ENCODE measurements around the gene CGN.

The CGN gene

DNA sequence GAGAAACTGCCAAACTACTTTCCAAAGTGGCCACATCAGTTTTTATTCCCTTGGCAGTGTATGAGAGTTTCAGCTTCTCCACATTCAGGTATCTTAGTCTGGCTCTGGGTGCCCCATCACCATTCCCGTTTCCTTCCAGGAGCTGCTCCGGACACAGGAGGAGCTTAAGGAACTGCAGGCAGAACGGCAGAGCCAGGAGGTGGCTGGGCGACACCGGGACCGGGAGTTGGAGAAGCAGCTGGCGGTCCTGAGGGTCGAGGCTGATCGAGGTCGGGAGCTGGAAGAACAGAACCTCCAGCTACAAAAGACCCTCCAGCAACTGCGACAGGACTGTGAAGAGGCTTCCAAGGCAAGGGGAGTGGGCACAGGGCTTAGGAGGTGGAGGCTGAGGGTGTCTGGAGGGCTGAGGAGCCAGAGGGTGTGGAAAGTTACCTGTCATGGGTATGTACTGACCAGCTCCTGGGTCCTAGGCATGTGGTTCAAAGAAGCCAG, 18.1 kb downstream of the CGN start:
- DNase-seq: no peak

DNA sequence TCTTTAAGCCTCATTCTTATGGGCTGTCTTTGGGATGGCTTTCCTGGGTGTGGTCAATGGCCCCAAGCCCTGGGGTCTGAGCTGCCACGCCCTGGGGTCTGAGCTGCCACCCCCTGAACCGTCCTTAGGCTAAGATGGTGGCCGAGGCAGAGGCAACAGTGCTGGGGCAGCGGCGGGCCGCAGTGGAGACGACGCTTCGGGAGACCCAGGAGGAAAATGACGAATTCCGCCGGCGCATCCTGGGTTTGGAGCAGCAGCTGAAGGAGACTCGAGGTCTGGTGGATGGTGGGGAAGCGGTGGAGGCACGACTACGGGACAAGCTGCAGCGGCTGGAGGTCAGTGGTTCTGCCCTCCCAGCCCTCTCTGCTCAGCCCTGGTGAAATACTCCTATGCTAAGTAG, 18.6 kb downstream of the CGN start:
- DNase-seq: no peak

DNA sequence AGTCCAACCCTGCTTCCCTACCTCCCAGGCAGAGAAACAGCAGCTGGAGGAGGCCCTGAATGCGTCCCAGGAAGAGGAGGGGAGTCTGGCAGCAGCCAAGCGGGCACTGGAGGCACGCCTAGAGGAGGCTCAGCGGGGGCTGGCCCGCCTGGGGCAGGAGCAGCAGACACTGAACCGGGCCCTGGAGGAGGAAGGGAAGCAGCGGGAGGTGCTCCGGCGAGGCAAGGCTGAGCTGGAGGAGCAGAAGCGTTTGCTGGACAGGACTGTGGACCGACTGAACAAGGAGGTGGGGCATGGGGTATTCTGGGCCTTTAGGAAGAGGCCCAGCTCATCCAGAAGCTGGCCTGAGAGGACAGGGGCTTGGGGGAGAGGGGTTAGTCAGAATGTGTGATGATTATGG, 19.3 kb downstream of the CGN start:
- no peak for DNase-seq

DNA sequence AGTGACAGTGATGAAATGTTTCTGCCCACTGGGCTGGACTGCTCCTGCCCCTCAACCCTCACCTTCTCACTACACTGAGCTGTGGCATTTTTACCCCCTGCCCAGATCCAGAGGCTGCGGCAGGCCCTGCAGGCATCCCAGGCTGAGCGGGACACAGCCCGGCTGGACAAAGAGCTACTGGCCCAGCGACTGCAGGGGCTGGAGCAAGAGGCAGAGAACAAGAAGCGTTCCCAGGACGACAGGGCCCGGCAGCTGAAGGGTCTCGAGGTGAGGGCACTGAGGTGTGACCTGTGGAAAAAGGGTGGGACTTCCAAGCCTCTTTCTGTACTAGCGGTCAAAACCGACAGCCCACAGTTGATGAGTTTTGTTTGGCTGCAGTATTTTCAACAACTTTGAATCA, 22.7 kb downstream of the CGN start:
- no peak for DNase-seq

DNA sequence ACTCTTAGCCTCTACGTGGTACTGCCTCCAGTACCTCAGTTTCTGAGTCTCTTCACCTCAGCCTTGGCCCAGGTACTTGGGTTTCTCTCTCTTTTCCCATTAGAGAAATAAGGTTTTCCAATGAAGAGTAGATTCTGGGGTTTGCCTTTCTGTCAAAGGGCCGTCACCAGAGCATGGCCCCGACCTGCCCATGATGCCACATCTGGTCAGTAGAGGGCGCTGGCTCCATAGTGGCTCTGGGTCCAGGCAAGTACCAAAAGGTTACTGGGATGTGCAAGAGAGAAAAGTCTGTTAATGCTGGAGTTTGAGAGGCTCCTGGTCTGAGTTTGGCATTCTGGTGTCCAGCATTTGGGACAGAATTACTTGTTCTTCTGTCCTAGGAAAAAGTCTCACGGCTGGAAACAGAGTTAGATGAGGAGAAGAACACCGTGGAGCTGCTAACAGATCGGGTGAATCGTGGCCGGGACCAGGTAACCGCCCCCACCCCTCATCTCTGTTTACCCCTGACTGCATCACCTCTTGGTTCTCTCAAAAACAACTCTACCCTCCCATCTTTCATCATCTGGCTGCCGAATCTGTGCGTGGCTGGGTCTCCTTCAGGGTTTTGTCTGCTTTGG, 23.6 kb downstream of the CGN start:
- peak; percentile 38 for DNase-seq

DNA sequence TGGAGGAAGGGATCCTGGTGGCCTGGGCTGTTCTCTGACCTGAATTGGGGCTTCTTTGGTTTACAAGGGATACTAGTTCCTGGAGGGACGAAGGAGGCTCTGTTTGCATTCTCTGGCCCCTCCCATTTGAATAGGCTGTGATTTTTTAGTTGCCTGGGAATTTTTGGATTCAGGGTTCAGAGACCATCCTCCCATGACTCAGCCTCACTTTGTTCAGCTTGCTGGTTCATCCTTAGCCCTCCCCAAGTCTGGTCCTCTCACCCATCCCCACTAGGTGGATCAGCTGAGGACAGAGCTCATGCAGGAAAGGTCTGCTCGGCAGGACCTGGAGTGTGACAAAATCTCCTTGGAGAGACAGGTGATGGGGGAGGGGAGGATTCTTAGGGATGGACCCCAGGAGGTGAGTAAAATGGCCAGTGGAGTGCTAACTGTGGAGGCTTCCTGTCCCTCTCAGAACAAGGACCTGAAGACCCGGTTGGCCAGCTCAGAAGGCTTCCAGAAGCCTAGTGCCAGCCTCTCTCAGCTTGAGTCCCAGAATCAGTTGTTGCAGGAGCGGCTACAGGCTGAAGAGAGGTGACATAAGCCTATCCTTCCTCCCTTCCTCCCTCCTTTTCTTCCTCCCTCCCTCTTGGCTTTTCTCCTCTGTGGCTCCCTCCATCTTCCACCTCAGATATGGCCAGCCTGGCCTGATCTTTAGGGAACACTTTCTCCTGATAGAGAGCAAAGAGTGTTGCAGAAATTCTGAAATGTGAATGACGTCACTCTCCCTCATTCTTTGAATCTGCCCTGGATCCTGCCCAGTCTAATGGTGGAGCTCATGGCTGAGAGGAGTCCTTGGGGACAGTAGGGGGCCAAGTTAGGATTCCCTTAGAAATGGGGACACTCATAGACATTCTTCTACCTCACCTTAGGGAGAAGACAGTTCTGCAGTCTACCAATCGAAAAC, 24.4 kb downstream of the CGN start:
- DNase-seq: no peak

DNA sequence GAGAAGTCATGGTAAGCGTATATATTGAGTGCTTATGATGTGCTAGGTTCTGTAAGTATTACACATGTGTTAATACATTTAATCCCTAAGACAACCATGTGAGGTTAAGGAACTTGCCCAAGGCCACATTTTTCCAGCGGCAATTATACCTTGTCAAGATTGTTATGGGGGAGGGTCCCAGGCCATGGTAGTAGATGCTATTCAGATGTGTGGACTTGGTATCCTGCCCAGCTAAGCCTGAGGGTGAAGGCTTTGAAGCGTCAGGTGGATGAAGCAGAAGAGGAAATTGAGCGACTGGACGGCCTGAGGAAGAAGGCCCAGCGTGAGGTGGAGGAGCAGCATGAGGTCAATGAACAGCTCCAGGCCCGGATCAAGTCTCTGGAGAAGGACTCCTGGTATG, 25.3 kb downstream of the CGN start:
- no peak for DNase-seq

DNA sequence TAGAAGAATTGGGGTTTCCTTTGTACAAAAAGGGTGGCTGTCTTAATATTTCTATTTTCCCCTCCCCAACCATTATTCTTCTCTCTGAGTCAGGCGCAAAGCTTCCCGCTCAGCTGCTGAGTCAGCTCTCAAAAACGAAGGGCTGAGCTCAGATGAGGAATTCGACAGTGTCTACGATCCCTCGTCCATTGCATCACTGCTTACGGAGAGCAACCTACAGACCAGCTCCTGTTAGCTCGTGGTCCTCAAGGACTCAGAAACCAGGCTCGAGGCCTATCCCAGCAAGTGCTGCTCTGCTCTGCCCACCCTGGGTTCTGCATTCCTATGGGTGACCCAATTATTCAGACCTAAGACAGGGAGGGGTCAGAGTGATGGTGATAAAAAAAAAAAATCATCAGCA, 25.9 kb downstream of the CGN start:
- no peak for DNase-seq

DNA sequence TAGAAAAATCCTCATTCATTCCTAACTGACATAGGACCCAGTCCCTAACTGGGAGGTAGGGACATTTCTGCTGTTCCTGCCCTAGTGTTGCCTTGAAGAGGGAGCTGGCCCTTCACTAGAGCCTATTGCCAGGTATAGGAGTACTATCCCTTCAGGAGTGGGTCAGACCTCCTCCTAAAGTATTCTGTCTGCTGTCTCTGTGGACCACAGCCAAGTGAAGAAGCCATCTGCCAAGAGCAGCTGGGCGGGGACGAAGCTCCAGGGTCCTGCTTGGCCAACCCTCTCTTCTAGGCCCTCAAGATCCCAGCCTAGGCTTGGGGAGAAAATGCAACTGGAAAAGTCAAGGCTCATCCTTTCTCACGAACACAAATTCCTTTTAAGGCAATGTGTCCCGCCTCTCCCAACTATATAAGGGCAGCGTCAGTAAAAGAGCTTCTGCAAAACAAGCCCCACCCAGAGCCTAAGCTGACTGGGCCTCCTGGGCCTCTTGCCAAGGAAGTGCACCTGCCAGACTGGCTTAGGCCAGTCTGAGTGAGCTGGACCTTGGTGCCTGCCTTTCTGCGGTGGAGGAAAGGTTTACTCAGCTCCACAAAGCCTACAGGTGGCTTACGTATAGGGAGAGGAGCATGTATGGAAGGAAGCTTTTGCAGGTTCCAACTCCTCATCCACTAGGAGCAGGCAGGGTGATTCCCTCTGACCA, 28.3 kb downstream of the CGN start:
- DNase-seq: peak; percentile 85

DNA sequence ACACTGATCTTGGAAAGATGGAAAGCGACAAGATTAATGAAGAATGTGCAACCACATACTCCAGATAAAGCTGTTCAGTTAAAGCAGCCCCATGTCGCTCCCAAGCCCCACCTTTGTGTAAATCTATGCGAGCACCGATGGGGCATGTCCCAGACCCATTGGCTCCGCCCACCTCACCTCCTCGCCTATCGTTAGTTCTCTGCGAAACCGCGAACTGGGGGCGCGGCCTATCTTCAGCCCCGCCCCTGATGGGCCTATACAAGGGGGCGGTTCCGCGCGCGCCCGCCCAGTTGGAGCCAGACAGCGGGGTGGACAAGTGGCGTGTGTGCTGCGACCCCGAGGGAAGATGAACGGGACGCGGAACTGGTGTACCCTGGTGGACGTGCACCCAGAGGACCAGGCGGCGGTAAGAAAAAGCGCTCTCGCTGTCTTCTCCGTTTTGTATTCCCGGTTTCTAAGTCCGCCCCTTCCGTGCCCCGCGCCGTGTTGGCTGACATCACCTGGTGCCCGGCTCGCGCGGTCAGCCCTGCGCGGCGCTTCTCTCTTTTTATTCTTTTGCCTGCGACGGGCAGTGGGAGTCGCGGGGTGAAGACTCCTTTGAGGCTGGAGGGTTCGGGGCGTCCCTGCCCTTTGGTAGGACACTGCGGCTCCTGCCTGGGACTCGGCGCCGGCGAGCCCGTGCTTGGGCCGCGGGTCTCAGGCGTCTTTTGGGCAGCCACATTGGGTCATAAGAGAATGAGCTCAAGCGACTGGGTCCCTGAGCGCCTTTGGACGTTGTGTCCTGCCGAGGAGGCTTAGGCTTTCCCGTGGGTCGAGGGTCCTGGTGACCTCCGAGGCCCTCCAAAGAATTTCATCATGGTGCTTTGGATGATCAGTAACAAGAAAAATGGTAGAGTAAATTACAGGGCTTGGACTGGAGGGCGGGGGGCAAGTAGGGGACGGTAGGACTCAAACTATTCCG, 29.1 kb downstream of the CGN start, which contains the start of gene TUFT1:
TUFT1 (plus strand) TSS at position 289 of the 961 bp plus-strand sequence; CDS start at position 347, 58 bp downstream.
- DNase-seq: peak; percentile 83

DNA sequence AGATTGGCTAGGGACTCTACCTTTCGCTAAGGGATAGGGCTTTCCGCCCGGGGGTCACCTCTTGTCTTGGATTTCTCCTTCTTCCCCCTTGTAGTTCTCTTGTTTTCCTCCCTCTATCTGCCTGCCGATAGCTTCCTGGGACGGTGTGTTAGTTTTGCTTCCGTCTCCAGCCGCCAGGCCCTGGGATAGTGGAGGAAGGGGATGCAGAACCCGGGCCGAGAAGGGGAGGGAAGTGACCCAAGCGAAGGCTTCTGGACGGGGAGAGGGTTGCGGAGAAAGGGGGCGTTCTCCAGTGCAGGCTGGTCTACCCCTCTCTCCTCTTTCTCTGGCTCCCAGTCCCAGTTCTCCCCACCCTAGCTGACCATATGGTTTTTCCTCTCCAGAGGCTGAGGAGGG, 29.8 kb downstream of the CGN start:
- no peak for DNase-seq

DNA sequence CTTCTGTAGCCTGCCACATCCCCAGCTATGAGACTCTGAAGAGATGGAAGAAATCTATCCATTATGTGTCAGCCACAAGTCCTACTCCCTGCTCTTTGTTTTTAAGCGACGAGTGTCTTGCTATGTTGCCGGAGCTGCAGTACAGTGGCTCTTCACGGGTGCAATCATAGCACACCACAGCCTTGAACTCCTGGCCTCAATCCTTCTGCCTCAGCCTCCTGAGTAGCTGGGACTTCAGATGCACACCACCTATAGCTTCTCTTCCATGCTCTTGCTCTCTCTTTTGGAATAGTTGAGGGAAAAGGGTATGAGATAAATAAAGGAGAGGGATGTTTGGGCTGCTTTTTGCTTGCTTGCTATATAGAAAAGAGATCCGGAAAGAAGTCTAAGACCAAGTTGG, 30.6 kb downstream of the CGN start:
- DNase-seq: no peak

DNA sequence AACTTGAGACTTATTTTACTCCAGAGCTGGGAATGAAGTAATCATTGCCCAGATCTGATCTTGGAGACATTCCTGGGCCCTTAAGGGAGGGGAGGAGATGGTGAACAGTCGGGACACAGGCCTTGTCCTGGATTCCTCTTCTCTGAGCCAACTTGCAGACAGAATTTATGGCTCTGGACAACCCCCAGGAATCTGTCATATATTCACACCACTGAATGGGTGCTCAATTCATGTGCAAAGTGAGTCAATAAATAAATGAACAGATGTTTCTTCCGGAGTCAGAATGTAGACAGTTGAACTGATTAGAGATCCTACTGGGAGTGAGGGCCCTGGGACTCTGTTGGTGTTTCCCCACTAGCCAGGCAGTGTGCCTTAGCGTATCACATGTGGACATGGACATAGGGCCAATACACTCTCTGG, 31.5 kb downstream of the CGN start:
- DNase-seq: no peak

DNA sequence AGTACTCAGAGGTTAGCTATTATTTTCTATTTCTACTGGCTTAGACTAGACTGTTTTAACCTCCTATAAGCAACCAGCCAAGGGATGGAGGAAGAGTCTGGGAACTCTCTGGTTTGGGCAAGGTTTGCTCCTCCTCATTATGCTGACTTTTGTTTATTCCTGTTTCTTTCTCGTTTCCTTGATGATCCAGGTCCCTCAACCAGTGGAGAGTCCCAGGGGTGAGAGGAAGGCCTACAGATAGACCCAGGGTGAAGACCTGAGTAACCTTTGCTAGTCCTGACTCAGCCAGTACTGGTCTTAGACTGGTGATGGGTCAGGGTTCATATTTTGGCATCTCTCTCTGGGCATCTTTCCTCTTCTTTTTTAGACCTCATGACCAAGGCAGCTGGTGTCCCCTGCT, 34.4 kb downstream of the CGN start:
- no peak for DNase-seq

DNA sequence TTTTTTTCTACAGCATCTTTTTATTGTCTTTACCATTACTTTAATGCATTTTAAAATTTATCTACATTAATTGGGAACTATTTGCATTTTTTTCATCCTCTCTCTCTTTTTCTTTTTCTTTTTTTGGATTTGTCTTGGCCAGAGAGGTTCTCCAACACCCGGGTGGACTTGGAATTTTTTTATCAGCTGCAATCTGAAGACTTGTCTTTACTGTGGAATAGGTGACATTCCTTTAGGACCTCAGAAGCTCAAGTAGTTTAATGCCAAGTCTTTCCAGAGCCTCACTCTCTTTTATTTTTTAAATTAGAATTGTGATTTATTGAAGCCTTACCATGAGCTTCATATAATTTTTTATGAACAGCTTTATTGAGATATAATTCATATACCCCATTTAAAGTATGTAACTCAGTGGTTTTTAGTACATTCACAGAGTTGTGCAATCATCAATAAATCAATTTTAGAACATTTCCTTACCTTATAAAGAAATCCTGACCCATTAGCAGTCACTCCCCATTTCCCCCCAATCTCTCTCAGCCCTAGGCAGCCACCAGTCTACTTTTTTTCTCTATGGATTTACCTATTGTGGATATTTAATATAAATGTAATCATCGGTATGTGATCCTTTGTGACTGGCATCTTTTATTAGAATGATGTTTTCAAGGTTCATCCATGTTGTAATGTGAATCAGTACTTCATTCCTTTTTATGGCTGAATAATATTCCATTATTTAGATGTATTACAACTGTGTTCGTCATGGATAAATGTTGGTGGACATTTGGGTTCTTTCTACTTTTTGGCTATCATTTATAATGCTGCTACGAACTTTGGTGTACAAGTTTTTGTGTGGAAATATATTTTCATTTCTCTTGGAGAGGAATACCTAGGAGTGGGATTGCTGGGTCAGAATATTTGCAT, 35.1 kb downstream of the CGN start:
- DNase-seq: no peak

DNA sequence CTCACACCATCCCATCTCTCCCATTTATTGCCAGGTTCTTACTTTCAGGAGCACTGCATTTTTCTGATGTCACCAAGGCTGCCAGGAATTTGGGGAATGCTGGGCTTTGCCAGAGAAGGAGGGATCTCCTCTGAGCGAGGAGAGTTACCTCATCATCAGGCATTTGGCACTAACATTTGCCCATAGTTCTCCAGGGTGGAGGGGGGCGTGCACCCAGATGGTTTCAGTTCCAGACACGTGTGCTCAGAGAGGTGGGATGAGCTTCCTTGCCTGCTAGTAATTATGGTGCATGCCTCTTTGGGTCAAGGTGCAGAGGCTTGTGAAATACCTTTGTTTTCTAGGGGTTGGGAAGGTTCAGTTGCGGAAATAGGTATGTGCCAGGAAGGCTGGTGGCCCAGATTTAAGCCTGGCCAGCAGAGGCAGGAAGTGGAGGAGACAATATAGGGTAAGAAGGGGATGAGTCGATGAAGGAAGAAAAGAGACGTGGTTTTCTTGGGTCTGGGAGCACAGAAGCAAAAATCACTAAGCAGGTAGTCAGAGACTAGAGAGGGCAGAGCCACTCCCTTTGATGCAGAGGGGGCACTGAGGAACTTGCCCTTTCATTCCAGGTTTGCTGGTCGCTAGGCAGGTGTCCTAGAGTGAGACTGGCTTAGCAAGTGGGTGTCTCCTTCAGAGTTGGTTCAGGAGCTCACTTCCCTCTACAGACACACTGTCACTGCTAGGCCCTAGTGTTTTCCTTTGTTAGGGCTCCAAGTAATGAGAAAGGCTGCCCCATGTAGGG, 36.1 kb downstream of the CGN start:
- DNase-seq: no peak

DNA sequence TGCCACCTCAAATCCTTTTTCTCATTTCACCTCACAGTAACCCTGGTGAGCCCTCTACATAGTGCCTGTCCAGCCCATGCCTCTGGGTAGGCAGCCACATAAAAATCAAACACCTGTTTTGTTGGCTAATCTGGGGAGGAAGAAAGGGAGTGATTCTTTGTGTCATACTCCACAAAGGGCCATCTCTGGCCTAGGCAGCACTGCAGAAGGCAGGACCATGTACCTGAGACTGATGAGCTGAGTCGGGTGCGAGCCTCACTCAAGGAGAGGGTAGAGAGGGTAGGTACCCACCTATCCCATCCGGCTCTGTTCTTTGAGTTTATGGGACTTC, 36.7 kb downstream of the CGN start:
- DNase-seq: no peak

DNA sequence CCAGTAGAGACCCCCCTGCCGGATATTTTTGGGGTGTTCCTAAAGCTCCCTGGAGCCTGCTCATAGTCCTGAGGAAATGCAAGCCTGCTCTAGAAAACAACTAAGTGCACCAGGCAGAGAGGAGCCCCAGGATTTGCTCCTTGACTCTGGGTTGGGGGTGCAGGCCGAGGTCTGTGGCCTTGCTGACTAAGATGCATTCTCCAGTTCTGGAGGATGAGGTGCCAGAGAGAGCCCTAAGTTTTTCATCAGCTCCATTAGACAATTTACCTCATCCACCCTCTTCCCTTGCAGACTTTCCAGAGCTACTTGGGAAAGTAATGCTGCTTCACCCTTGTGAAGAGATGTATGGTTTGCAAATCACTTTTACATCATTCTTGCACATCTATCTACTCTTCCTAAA, 38.0 kb downstream of the CGN start:
- no peak for DNase-seq

DNA sequence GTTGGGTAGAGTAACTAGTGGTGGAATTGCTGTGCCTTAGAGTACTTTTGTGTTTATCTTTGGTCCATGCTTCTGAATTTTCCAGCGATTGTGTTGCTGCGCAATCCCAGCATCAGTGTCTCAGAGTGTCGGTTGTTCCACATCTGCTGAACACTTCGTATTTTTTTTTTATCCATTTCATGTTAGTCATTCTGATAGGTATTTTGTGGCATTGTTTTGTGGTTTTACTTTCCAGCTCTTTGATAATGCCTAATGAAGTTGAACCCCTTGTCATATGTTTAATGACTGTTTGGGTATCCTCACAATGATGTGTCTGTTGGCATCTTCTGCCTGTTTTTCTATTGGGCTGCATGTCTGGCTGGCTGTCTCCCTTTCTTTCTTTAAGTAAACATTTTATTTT, 42.5 kb downstream of the CGN start:
- DNase-seq: no peak

DNA sequence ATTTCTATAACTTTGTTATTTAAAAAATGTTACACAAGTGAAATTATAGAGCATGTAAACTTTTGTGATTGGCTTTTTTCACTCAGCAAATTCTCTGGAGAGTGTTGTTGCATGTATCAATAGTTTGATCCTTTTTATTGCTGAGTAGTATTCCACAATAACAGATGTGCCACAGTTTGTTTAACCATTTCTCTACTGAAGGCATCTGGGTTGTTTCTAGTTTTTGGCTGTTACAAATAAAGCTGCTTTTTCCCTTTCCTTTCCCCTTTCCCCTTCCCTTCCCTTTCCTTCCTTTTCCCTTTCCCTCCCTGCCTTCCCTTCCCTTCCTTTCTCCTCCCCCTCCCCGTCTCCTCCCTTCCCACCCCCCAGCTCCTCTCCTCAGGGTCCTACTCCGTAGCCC, 44.9 kb downstream of the CGN start:
- no peak for DNase-seq

DNA sequence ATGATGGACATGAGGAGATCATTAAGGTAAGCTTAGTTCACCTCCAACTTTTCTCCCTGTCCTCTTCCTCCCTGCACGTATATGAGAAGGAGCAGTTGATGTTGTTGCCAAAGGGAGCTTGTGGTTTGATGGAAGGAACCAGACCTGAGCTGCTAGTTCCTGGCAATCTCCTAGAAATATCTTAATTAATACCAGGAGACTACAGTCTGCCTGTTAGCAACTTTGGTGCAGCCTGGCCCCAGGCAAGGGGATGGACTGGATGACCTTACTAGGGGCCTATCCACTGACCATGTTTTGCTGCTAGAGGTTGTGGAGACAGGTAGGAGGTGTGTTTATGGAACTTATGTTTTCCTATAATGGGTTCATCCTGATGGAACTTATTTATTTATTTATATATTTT, 51.5 kb downstream of the CGN start:
- no peak for DNase-seq

Data from MV-4-11 (cell line).